Motor neuron (in vitro differentiated cells): ENCODE data around the gene SLC6A5. TPM values are rescaled to one million over a fixed set of nuclear protein-coding genes. Genes with fewer than 3 reads are reported as not detected.
A peak's percentile ranks its signal among the peaks of the same experiment; 100 is the strongest.

ENCODE experiments used
- ATAC-seq, 8 experiments: fragments of 200-7000 bp; cut with Tn5 transposase; replicated peaks in 6 of 8; 2 replicates each; pipeline ENCODE4 v1.8.0; 2021; ENCODE audit warnings: mild to moderate bottlenecking in 8 of 8, moderate library complexity in 8 of 8
- H3K27ac ChIP-seq, 2 donors: fragments of 250-450 bp; sonication (Bioruptor Pico); 2 replicates each; pipeline ENCODE4 v1.9.0; 2021; ENCODE audit warnings: antibody characterized with exemption in 2 of 2, mild to moderate bottlenecking in 2 of 2, moderate library complexity in 1 of 2
- H3K4me1 ChIP-seq, 2 donors: fragments of 250-450 bp; sonication (Bioruptor Pico); replicated peaks in 1 of 2; 2 replicates each; pipeline ENCODE4 v1.6.1; 2021; ENCODE audit warnings: antibody characterized with exemption in 2 of 2, mild to moderate bottlenecking in 2 of 2, moderate library complexity in 1 of 2
- H3K4me3 ChIP-seq, 5 donors: fragments of 250-450 bp; sonication (Bioruptor Pico); 2 replicates each; pipeline ENCODE4 v1.9.0; 2021; ENCODE audit warnings: antibody characterized with exemption in 5 of 5, mild to moderate bottlenecking in 5 of 5, moderate library complexity in 4 of 5
- WGBS, 10 experiments: fragments of 450-650 bp; shearing (Covaris generic); methylation state at CpG; one replicate each; pipeline ENCODE4 v1.0.0; 2022; 5-methylcytosine and 5-hydroxymethylcytosine counted together
- in situ Hi-C, 9 experiments: fragments of 400-800 bp; cut with MboI; loops; one replicate each; pipeline ENCODE4 v1.15.0; 2021; ENCODE audit warnings: low sequenced_read_pairs in 9 of 9, low pct_unique_long_range_greater_than_20kb in 2 of 9; ENCODE audit not compliant: unreplicated experiment in 9 of 9
- total RNA-seq, 8 experiments: library from RNA; unstranded; fragments of 300-600 nt; gene quantifications; 2 replicates each; pipeline versions ENCODE4 v1.2.3 to v1.2.4, GENCODE V29; 2022

The SLC6A5 gene
- total RNA-seq, 8 experiments from 2014 or later, result 0.07 to 5.2 (median 1.3) TPM; not detected in 1

DNA sequence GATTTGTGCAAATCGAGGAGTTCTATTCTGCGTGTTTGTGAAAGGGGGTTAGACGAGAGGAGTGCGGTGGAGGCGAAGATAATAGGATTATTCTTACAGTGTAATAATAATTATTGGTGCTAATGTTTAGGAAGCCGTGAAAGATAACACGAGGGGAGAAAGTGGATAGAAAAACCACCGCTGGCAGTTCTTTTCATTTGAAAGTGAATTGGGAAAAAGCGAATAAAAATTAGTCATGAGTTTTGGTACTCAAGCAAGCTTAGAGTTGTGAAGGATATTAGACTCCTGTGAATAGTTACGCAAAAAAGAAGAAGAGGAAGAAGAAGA lies 575 bp downstream of the SLC6A5 start:
- in situ Hi-C loops, result loop anchor here in 8 of 9 experiments (25.0 kb wide), 3 partner anchors 188 to 463 kb away; partner anchors contain the start of gene PRMT3 (in 6 of the 8)
- ATAC-seq, result no peak
- no peak overlapping the region for H3K27ac ChIP-seq
- WGBS, 10 experiments, result 11 to 56% (median 28%) methylated on average over 3 to 10 of the region's 10 CpGs
- H3K4me3 ChIP-seq, result peak overlapping the region in 2 of 5 donors; percentile 13 to 35
- peaks cover 3 to 22% of the 10 kb centered on the region in 2 donors for H3K4me1 ChIP-seq

DNA sequence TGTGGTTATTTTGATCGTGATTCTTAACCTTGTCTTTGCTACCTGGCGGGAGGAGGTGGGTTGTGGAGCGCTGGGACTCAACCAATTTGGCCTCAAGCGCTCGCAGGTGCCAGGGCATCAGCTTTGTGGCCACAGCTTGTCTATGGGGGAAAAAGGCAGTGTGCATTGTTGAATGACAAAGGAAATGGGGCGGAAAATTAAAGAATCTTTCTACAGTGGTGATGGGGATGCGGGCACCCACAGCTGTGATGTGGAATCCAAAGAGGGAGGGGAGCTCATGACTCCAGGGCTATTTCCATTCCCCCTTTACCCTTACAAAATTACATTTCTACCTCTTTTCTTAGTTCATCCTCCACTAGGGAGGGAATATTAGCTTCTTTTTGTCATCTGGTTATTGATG lies 1.1 kb downstream of the SLC6A5 start:
- Histone ChIP-seq H3K4me3 (peak overlapping the region in 2 of 5 donors; percentile 9 to 35), H3K27ac (no peak overlapping the region), H3K4me1 (peaks cover 2 to 22% of the 10 kb centered on the region in 2 donors)
- ATAC-seq, result no peak
- in situ Hi-C loops, result loop anchor here in 8 of 9 experiments (25.0 kb wide), 3 partner anchors 188 to 463 kb away; partner anchors contain the start of gene PRMT3 (in 6 of the 8)
- 0 to 40% (median 15%) methylated on average over 2 to 7 of the region's 7 CpGs for WGBS, 10 experiments

DNA sequence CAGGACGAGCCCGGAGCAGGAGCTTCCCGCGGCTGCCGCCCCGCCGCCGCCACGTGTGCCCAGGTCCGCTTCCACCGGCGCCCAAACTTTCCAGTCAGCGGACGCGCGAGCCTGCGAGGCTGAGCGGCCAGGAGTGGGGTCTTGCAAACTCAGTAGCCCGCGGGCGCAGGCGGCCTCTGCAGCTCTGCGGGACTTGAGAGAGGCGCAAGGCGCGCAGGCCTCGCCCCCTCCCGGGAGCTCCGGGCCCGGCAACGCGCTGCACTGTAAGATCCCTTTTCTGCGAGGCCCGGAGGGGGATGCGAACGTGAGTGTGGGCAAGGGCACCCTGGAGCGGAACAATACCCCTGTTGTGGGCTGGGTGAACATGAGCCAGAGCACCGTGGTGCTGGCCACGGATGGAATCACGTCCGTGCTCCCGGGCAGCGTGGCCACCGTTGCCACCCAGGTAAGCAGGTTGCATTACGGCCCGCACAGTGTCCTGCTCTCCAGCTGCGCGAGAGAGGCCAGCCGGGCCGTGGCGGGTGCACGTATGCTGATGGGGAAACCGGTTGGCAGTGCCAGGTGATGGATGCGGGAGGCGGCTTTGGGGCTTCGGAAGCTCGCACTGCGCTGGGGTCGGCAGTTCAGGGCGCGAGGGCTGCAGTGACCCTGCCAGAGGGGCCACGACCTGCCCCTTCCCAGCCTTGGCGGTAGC lies 2.0 kb downstream of the SLC6A5 start:
- 0 to 20% (median 2%) methylated on average over 1 to 22 of the region's 63 CpGs; no CpG with 5 or more reads in 1 of the 10 experiments for WGBS, 10 experiments
- in situ Hi-C loops, result loop anchor here in 8 of 9 experiments (25.0 kb wide), 3 partner anchors 189 to 464 kb away; partner anchors contain the start of gene PRMT3 (in 6 of the 8)
- peak in 3 of 8 experiments; percentile 17 to 40 (median 37) for ATAC-seq
- Histone ChIP-seq H3K4me1 (peaks cover 2 to 17% of the 10 kb centered on the region in 2 donors), H3K4me3 (peak overlapping the region in 3 of 5 donors; percentile 9 to 35 (median 14)), H3K27ac (no peak overlapping the region)

DNA sequence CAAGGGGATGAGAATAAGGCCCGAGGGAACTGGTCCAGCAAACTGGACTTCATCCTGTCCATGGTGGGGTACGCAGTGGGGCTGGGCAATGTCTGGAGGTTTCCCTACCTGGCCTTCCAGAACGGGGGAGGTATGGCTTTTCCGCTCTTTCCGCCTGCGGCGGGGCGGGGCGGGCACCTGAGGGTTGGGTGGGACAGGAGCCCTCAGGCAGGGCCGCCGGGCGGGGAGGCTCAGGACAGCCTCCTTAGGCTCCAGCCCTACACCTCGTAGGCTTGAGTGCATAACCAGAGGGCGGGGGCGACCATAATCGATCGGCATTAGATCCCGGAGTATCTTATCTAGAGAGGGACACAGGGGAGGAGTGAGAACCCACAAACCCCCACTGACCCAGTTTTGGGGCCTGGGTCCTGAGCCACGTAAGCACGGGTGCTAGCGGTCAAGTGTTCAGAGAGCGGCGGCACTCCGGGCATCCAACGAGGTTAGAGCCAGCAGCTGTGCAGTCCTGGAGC lies 4.9 kb downstream of the SLC6A5 start:
- in situ Hi-C loops, result loop anchor here in 8 of 9 experiments (25.0 kb wide), 3 partner anchors 192 to 467 kb away; partner anchors contain the start of gene PRMT3 (in 6 of the 8)
- WGBS, 10 experiments, result 3 to 9% methylated on average over 6 to 16 of the region's 25 CpGs; no CpG with 5 or more reads in 8 of the 10 experiments
- no peak overlapping the region for H3K27ac ChIP-seq
- peak overlapping the region in 1 of 5 donors; percentile 35 for H3K4me3 ChIP-seq
- peaks cover 0 to 9% of the 10 kb centered on the region in 2 donors for H3K4me1 ChIP-seq
- ATAC-seq, result peak in 2 of 8 experiments; percentile 25 to 26

DNA sequence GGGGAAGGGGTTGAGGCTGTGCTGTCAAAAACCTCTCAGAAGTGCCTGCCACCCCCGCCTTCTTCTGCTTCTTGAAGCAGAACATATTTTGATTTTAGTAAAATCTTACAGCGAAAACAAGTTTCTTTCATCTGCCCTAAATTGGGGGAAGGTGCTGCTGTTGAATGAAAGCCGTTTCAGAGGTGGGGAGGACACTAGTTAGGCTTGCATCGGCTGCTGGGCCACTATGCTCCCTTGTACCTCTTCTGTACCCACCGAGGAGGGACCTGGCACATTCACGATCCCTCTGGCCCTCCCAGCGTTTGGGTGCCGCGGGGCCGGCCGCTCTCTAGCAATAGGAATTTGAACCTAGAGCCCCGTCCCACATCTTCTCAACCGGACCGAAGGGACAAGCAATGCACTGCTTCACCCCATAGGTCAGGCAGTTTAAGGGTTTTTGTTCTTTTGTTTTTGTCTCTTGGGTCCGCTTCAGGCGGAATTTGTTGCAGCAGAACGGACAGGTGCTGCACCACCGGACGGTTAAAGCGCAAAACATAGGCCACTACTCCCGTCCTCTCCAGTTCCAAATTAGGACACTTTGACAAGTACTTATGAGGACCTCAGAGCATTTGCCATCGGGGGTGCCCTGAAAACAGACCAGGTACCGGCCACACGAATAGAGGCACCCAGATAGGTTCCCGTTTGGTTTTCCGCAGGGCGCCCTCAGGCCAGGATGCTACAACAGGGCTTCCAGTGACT lies 5.6 kb downstream of the SLC6A5 start:
- in situ Hi-C loops, result loop anchor here in 8 of 9 experiments (25.0 kb wide), 3 partner anchors 193 to 468 kb away; partner anchors contain the start of gene PRMT3 (in 6 of the 8)
- H3K27ac ChIP-seq, result no peak overlapping the region
- no peak for ATAC-seq
- peak overlapping the region in 1 of 5 donors; percentile 35 for H3K4me3 ChIP-seq
- peaks cover 2 to 12% of the 10 kb centered on the region in 2 donors for H3K4me1 ChIP-seq
- 0 to 63% (median 15%) methylated on average over 1 to 20 of the region's 27 CpGs; no CpG with 5 or more reads in 2 of the 10 experiments for WGBS, 10 experiments

DNA sequence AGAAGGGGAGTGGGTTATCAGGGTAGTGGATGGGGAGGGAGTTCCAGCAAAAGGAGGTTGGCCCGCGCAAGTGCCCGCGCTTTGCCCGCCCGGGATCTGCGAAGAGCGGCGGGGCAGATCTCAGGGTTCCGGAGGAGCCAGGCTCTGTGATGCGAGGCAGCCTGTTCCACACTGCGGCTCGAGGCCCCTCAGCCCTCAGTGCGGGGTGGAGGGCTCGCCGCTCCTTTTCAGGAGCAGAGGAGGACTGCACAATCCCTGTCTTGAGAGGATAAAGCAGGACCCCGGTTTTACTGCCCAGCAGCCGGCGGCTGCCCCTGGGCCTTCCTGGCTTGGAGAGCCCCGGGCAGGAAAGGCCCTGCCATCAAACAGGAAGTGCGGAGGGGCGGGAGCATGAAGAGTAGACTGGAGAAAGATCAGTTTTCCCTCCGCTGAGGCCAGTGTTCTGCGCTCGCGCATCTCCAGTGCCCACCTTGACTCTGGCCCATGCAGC lies 6.2 kb downstream of the SLC6A5 start:
- Histone ChIP-seq H3K4me1 (peaks cover 5 to 12% of the 10 kb centered on the region in 2 donors), H3K4me3 (peak overlapping the region in 1 of 5 donors; percentile 35), H3K27ac (no peak overlapping the region)
- in situ Hi-C loops, result loop anchor here in 8 of 9 experiments (25.0 kb wide), 3 partner anchors 193 to 468 kb away; partner anchors contain the start of gene PRMT3 (in 6 of the 8)
- 4 to 57% (median 50%) methylated on average over 3 to 11 of the region's 26 CpGs; no CpG with 5 or more reads in 5 of the 10 experiments for WGBS, 10 experiments
- no peak for ATAC-seq

DNA sequence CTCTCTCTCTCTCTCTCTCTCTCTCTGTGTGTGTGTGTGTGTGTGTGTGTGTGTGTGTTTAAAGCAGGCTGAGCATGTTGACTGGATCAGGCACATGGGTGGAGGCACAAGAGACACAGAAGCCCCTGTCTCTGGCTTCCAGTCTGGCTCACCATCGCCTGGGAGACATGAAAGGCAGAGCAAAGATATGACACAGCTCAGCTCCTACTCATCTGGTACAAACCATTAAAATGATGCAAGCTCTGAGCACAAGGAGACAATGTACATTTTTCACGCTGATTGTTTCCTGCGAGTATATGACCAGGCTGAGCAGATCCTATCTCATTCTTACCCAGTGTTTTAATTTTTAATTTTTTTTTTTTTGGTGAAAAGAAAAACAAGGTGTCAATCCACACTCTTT lies 9.5 kb downstream of the SLC6A5 start:
- H3K4me1 ChIP-seq, result peaks cover 5% of the 10 kb centered on the region in 2 donors
- ATAC-seq, result peak in 3 of 8 experiments; percentile 36 to 58 (median 52)
- in situ Hi-C loops, result loop anchor here in 8 of 9 experiments (25.0 kb wide), 3 partner anchors 197 to 472 kb away; partner anchors contain the start of gene PRMT3 (in 6 of the 8)
- no peak overlapping the region for H3K27ac ChIP-seq
- WGBS, 10 experiments, result 0 to 100% (median 73%) methylated on average over 1 to 3 of the region's 3 CpGs
- no peak overlapping the region for H3K4me3 ChIP-seq

DNA sequence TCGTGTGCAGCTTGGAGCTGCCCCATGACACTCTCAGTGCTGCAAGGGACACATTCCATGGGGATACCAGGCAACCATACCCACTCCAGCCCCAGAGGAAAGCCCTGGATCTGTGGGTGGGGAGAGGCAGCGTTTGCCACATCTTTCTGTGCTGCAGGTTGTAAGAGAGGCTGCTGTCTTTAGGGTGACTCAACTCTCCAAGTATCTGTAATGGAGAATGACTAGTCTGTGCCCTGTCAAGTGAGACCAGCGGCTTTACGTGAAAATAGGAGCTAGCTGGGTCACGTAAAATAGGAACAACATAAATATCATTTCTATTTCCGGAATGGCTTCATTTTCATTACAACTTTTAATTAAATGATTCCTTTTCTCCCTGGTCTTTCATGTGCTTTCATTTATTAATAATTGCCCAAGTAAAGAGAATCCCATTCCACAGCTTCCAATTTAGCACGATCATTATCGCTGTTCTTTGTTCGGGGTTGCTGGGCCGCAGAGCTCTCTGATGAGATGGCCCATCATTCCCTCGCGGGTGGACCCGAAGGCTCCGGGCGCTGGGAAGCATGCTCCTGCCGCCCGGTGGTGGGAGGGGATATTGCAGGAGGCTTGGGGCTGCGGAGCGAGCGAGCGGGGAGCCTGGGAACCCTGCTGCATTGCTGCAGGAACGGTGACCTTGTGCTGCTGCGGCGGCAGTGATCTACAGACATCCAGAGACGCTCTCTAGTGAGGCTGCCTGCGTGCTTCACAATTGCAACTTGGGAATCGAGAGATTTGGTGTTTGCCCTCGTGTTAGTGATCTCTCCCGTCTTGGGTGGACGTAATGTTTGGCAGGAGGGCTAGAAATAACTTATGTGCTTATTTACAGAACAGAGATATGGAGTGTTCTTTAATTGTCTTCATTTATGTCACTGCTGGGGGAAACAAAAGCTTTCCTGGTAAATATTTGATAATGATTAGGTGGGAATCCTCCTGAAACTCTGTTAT lies 10.6 kb downstream of the SLC6A5 start:
- 15 to 43% (median 20%) methylated on average over 4 to 21 of the region's 30 CpGs for WGBS, 10 experiments
- peaks cover 5% of the 10 kb centered on the region in 2 donors for H3K4me1 ChIP-seq
- peak overlapping the region in 2 of 5 donors; percentile 7 to 12 for H3K4me3 ChIP-seq
- no peak overlapping the region for H3K27ac ChIP-seq
- in situ Hi-C loops, result loop anchor here (10.0 to 25.0 kb wide), 4 partner anchors 198 to 473 kb away; partner anchors contain the start of gene PRMT3 (in 6 of the 9)
- peak; percentile 96 to 99 (median 98) for ATAC-seq

DNA sequence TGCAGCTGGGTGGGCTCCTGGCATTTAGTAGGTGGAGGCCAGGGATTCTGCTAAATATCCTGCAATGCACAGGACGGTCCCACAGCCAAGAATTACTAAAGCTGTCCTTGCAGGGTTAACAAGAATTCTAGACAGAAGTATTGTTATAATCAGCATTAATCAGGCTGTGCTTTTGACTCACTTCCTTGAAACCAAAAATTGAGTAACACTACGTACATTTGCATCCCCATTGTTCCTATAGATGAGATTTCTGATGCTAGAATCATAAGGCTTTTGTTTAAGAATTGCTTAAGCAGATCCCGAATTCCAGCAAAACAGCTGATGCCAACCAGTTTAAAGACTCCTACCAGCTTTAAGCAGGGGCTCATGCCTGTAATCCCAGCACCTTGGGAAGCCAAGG lies 11.4 kb downstream of the SLC6A5 start:
- Histone ChIP-seq H3K4me3 (no peak overlapping the region), H3K4me1 (peaks cover 5% of the 10 kb centered on the region in 2 donors), H3K27ac (no peak overlapping the region)
- ATAC-seq, result no peak
- in situ Hi-C loops, result loop anchor here (10.0 to 25.0 kb wide), 4 partner anchors 199 to 474 kb away; partner anchors contain the start of gene PRMT3 (in 6 of the 9)
- 40 to 66% (median 64%) methylated on average over 2 to 3 of the region's 3 CpGs; no CpG with 5 or more reads in 5 of the 10 experiments for WGBS, 10 experiments

DNA sequence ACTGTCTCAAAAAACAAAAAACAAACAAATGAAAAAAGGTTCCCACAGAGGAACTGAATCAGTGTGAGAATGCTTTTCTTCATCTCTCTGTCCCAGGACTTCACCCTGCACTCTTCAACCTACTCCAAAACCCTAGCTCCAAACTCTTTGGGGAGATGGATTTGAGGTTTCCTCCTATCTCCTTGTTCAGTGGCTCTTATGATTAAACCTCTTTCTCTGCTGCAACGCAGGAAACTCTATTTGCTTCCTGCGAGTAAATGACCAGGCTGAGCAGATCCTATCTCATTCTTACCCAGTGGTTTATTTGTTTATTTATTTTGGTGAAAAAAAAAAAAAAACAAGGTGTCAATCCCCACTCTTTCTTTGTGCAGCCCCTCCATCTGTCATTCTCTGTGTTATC lies 12.0 kb downstream of the SLC6A5 start:
- H3K27ac ChIP-seq, result no peak overlapping the region
- WGBS, 10 experiments, result 0 to 100% (median 78%) methylated on average over 1 to 2 of the region's 2 CpGs; no CpG with 5 or more reads in 2 of the 10 experiments
- in situ Hi-C loops, result loop anchor here (10.0 to 25.0 kb wide), 4 partner anchors 199 to 474 kb away; partner anchors contain the start of gene PRMT3 (in 6 of the 9)

DNA sequence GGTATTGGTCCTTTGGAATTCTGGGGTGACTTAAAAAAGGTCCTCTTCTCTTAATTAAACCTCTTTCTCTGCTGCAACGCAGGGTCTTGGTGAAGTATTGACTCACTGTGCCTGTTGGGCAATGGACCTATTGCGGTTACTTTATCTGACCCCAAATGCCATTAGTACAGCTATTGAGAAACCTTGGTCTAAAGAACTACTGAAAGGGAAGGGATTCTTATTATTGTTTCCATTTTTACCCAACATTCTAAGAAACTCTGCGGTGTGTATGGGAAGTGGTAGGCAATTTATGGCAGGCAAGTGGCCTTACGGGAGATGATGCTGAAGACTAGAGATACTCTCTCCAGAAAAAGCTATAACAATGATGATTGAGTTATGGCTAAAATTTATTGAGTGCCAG lies 12.5 kb downstream of the SLC6A5 start:
- Histone ChIP-seq H3K4me3 (no peak overlapping the region), H3K4me1 (peaks cover 5 to 11% of the 10 kb centered on the region in 2 donors), H3K27ac (no peak overlapping the region)
- in situ Hi-C loops, result loop anchor here (10.0 to 25.0 kb wide), 4 partner anchors 200 to 475 kb away; partner anchors contain the start of gene PRMT3 (in 6 of the 9)
- no peak for ATAC-seq
- 47 to 100% (median 90%) methylated on average over 1 to 4 of the region's 4 CpGs; no CpG with 5 or more reads in 1 of the 10 experiments for WGBS, 10 experiments

More for the DNA sequence above, 12.0 kb downstream of the SLC6A5 start:
- no peak for ATAC-seq
- Histone ChIP-seq H3K4me1 (peaks cover 5 to 8% of the 10 kb centered on the region in 2 donors), H3K4me3 (no peak overlapping the region)
